Smooth muscle cell (in vitro differentiated cells): Measurements from ENCODE around the gene SHC4. TPM values are rescaled to one million over a fixed set of nuclear protein-coding genes. Genes with fewer than 3 reads are reported as not detected.

Experiments used
- DNase-seq: peaks from one replicate; lab custom pipeline; 2025; ENCODE audit not compliant: unreplicated experiment; lab: John Stamatoyannopoulos, UW
- H2AFZ ChIP-seq: fragments of 200-600 bp; sonication (generic); 2 replicates; pipeline ENCODE4 v1.6.0; 2016; ENCODE audit warnings: antibody characterized with exemption, low read depth, mild to moderate bottlenecking
- H3F3A ChIP-seq: fragments of 200-600 bp; sonication (generic); 2 replicates; pipeline ENCODE4 v1.6.0; 2017; ENCODE audit warnings: antibody characterized with exemption, low read depth
- H3K27ac ChIP-seq: fragments of 200-600 bp; sonication (generic); 2 replicates; pipeline ENCODE4 v1.5.1; 2016; ENCODE audit warnings: low read depth, mild to moderate bottlenecking
- H3K27me3 ChIP-seq: fragments of 200-600 bp; sonication (generic); 2 replicates; pipeline ENCODE4 v1.6.1; 2016; ENCODE audit warnings: low read depth, mild to moderate bottlenecking
- H3K36me3 ChIP-seq: fragments of 200-600 bp; sonication (generic); 2 replicates; pipeline ENCODE4 v1.5.1; 2016; ENCODE audit warnings: low read depth
- H3K4me1 ChIP-seq: fragments of 200-600 bp; sonication (generic); 2 replicates; pipeline ENCODE4 v1.5.1; 2016; ENCODE audit warnings: low read depth
- H3K4me2 ChIP-seq: fragments of 200-600 bp; sonication (generic); 2 replicates; pipeline ENCODE4 v1.6.0; 2016; ENCODE audit warnings: mild to moderate bottlenecking
- H3K4me3 ChIP-seq: fragments of 200-600 bp; sonication (generic); 2 replicates; pipeline ENCODE4 v1.5.1; 2016; ENCODE audit warnings: mild to moderate bottlenecking
- H3K79me2 ChIP-seq: fragments of 200-600 bp; sonication (generic); 2 replicates; pipeline ENCODE4 v1.6.0; 2016; ENCODE audit warnings: low read depth, mild to moderate bottlenecking
- H3K9ac ChIP-seq: fragments of 200-600 bp; sonication (generic); 2 replicates; pipeline ENCODE4 v1.6.0; 2016; ENCODE audit warnings: low read depth
- H3K9me3 ChIP-seq: fragments of 200-600 bp; sonication (generic); replicated peaks from 2 replicates; pipeline ENCODE4 v1.5.1; 2016; ENCODE audit warnings: low read depth
- H4K20me1 ChIP-seq: fragments of 200-600 bp; sonication (generic); 2 replicates; pipeline ENCODE4 v1.6.0; 2016; ENCODE audit warnings: low read depth
- CTCF ChIP-seq: fragments of 200-600 bp; sonication (generic); IDR thresholded peaks from 2 replicates; pipeline ENCODE4 v1.5.1; 2017; ENCODE audit warnings: borderline replicate concordance, mild to moderate bottlenecking, antibody characterized with exemption; ENCODE audit not compliant: insufficient read depth, poor library complexity, severe bottlenecking
- WGBS: methylation state at CpG from one replicate; pipeline ENCODE4 v1.1.7; 2016; ENCODE audit warnings: low lambda C conversion rate; 5-methylcytosine and 5-hydroxymethylcytosine counted together
- polyA plus RNA-seq: library from polyadenylated mRNA; unstranded; fragments of >200 nt; fragmentation: Nextera tagmentation; extraction: Ambion mirVana; gene quantifications from 2 replicates; pipeline ENCODE4 v1.2.1, GENCODE V29; 2016
- total RNA-seq: library from RNA; depleted of rRNA; stranded (reverse); fragments of >200 nt; gene quantifications from 2 replicates; pipeline ENCODE4 v1.2.3, GENCODE V29; 2014

SHC4 gene
- total and polyA plus RNA-seq, 2 experiments from 2014 or later, result 0.39 to 1.2 TPM

- Histone ChIP-seq H3K9ac (no peak overlapping the region), H4K20me1 (no peaks in the 10 kb centered on the region), H3K9me3 (no peaks in the 10 kb centered on the region), H3K79me2 (no peaks in the 10 kb centered on the region), H2AFZ (peak overlapping the region; percentile 80), H3K27me3 (peaks cover 22% of the 10 kb centered on the region), H3K4me1 (no peaks in the 10 kb centered on the region), H3K27ac (no peak overlapping the region), H3F3A (no peaks in the 10 kb centered on the region), H3K4me2 (peak overlapping the region; percentile 90), H3K36me3 (no peaks in the 10 kb centered on the region), H3K4me3 (peak overlapping the region; percentile 61)
- DNase-seq, result no peak
- WGBS, result 10% methylated on average over 54 of the region's 54 CpGs
- no peak for TF ChIP-seq CTCF
Measured at GRCh38 chr15:48962662-48963523, 826 bp downstream of the SHC4 start.

- no peak overlapping the region for H3K9ac ChIP-seq
- H4K20me1 ChIP-seq, result no peaks in the 10 kb centered on the region
- 98% methylated on average over 3 of the region's 3 CpGs for WGBS
- H3K9me3 ChIP-seq, result no peaks in the 10 kb centered on the region
- no peak overlapping the region for H3K4me2 ChIP-seq
- H3K36me3 ChIP-seq, result no peaks in the 10 kb centered on the region
- DNase-seq, result no peak
- no peak overlapping the region for H3K27ac ChIP-seq
- no peaks in the 10 kb centered on the region for H3F3A ChIP-seq
- no peak overlapping the region for H2AFZ ChIP-seq
- H3K4me3 ChIP-seq, result no peak overlapping the region
- no peaks in the 10 kb centered on the region for H3K4me1 ChIP-seq
- peaks cover 13% of the 10 kb centered on the region for H3K27me3 ChIP-seq
- TF ChIP-seq CTCF, result no peak
- H3K79me2 ChIP-seq, result no peaks in the 10 kb centered on the region
Measured at GRCh38 chr15:48955967-48956366, 7.8 kb downstream of the SHC4 start.

- H3K4me3 ChIP-seq, result no peak overlapping the region
- no peaks in the 10 kb centered on the region for H3K79me2 ChIP-seq
- 96% methylated on average over 4 of the region's 4 CpGs for WGBS
- TF ChIP-seq CTCF, result no peak
- H3K4me1 ChIP-seq, result no peaks in the 10 kb centered on the region
- H3K27me3 ChIP-seq, result peaks cover 13% of the 10 kb centered on the region
- H3K9me3 ChIP-seq, result no peaks in the 10 kb centered on the region
- H3K4me2 ChIP-seq, result no peak overlapping the region
- no peak overlapping the region for H3K9ac ChIP-seq
- no peaks in the 10 kb centered on the region for H3K36me3 ChIP-seq
- H4K20me1 ChIP-seq, result no peaks in the 10 kb centered on the region
- no peak overlapping the region for H2AFZ ChIP-seq
- no peak for DNase-seq
- H3F3A ChIP-seq, result no peaks in the 10 kb centered on the region
- H3K27ac ChIP-seq, result no peak overlapping the region
Measured at GRCh38 chr15:48955370-48955769, 8.3 kb downstream of the SHC4 start.

GRCh38 chr15:48954538-48954937, 9.2 kb downstream of the SHC4 start:
- Histone ChIP-seq H3K36me3 (no peaks in the 10 kb centered on the region), H4K20me1 (no peaks in the 10 kb centered on the region), H3K4me2 (no peak overlapping the region), H3K4me3 (no peak overlapping the region), H3K79me2 (no peaks in the 10 kb centered on the region), H3K27ac (no peak overlapping the region), H3K27me3 (peaks cover 8% of the 10 kb centered on the region), H2AFZ (no peak overlapping the region), H3K9ac (no peak overlapping the region), H3K9me3 (no peaks in the 10 kb centered on the region), H3F3A (no peaks in the 10 kb centered on the region), H3K4me1 (no peaks in the 10 kb centered on the region)
- no peak for DNase-seq
- 73% methylated on average over 5 of the region's 5 CpGs for WGBS
- TF ChIP-seq CTCF, result no peak
